Endothelial cell of umbilical vein (primary cell): Measurements from ENCODE around the gene MICAL3. TPM values are rescaled to one million over a fixed set of nuclear protein-coding genes. Genes with fewer than 3 reads are reported as not detected.

Experiments used
- BruUV-seq: library from RNA; stranded (reverse); fragments of 400-500 nt; replicated peaks from 2 replicates; lab custom pipeline; 2021; lab: Mats Ljungman, UMichigan
- CTCF ChIA-PET: fragments of 300-600, 350-600 bp; sonication (Branson Sonifier 250); formaldehyde crosslinking; loops from one replicate; lab custom pipeline; 2021; ENCODE audit warnings: antibody characterized with exemption, inconsistent platforms; lab: Charles Lee
- POLR2A ChIA-PET: fragments of 300-600, 350-600 bp; sonication (Branson Sonifier 250); formaldehyde crosslinking; loops from one replicate; lab custom pipeline; 2021; ENCODE audit warnings: antibody characterized with exemption, inconsistent platforms; lab: Charles Lee
- DNase-seq: peaks from one replicate; pipeline ENCODE4 v3.0.0-alpha.2; 2011; ENCODE audit warnings: low read depth, low spot score
- FAIRE-seq: peaks from 2 replicates; lab custom pipeline; 2011; peaks lifted over from hg19 to GRCh38; lab: Jason Lieb, UNC
- H2AFZ ChIP-seq: 2 replicates; pipeline ENCODE4 v1.6.0; 2012; ENCODE audit warnings: low read depth, low read length, control low read depth, inconsistent platforms
- H3K27ac ChIP-seq: 2 replicates; pipeline ENCODE4 v1.5.1; 2011; ENCODE audit warnings: low read depth, mild to moderate bottlenecking, control low read depth, low read length, moderate library complexity; ENCODE audit not compliant: insufficient read depth
- H3K27me3 ChIP-seq, 2 experiments: 2 replicates each; pipeline versions ENCODE4 v1.6.0 to v1.6.1; 2011; ENCODE audit warnings: low read length in 2 of 2, mixed read lengths in 1 of 2; ENCODE audit not compliant: control insufficient read depth in 2 of 2, insufficient read depth in 2 of 2
- H3K36me3 ChIP-seq, 2 experiments: 2 replicates in 1 of 2; 3 replicates in 1 of 2; pipeline ENCODE4 v1.5.1; 2011; ENCODE audit warnings: low read length in 2 of 2, mild to moderate bottlenecking in 1 of 2, moderate library complexity in 1 of 2; ENCODE audit not compliant: control insufficient read depth in 2 of 2, insufficient read depth in 2 of 2; ENCODE audit errors: extremely low read depth in 1 of 2
- H3K4me1 ChIP-seq: 3 replicates; pipeline ENCODE4 v1.5.1; 2011; ENCODE audit warnings: mild to moderate bottlenecking, low read length; ENCODE audit not compliant: control insufficient read depth, insufficient read depth; ENCODE audit errors: extremely low read depth
- H3K4me2 ChIP-seq: 2 replicates; pipeline ENCODE4 v1.6.1; 2011; ENCODE audit warnings: low read length, control low read depth, mixed read lengths; ENCODE audit not compliant: insufficient read depth
- H3K4me3 ChIP-seq, 3 experiments: fragments of 200-600 bp in 1 of 3; sonication (generic), shearing (Covaris generic) in 1 of 3; replicated peaks in 1 of 3; 2 replicates each; pipeline ENCODE4 v1.5.1; 2011 to 2016; ENCODE audit warnings: control low read depth in 3 of 3, low read length in 3 of 3, mild to moderate bottlenecking in 2 of 3, inconsistent platforms in 1 of 3, low read depth in 1 of 3, moderate library complexity in 1 of 3; ENCODE audit not compliant: insufficient read depth in 1 of 3
- H3K79me2 ChIP-seq: 2 replicates; pipeline ENCODE4 v1.6.0; 2012; ENCODE audit warnings: low read length, inconsistent platforms; ENCODE audit not compliant: control insufficient read depth, insufficient read depth
- H3K9ac ChIP-seq: replicated peaks from 2 replicates; pipeline ENCODE3; 2011; ENCODE audit warnings: low read length, control low read depth; ENCODE audit not compliant: insufficient read depth; ENCODE audit errors: extremely low read depth
- H3K9me1 ChIP-seq: replicated peaks from 3 replicates; pipeline ENCODE4 v1.6.0; 2011; ENCODE audit warnings: mild to moderate bottlenecking, low read length; ENCODE audit not compliant: control insufficient read depth, insufficient read depth; ENCODE audit errors: extremely low read depth
- H3K9me3 ChIP-seq: replicated peaks from 2 replicates; pipeline ENCODE4 v1.5.1; 2012; ENCODE audit warnings: low read length, inconsistent platforms; ENCODE audit not compliant: control insufficient read depth, insufficient read depth
- H4K20me1 ChIP-seq: replicated peaks from 2 replicates; pipeline ENCODE3; 2011; ENCODE audit warnings: mild to moderate bottlenecking, low read length; ENCODE audit not compliant: control insufficient read depth, insufficient read depth; ENCODE audit errors: extremely low read depth
- CTCF ChIP-seq, 2 donors: IDR thresholded peaks; 1 replicate in 1 of 2; 2 replicates in 1 of 2; pipeline ENCODE4 v1.5.1; 2011; ENCODE audit warnings: low read length in 2 of 2, mild to moderate bottlenecking in 2 of 2, moderate library complexity in 2 of 2, control low read depth in 1 of 2, inconsistent platforms in 1 of 2, low read depth in 1 of 2; ENCODE audit not compliant: insufficient read depth in 1 of 2; ENCODE audit errors: extremely low read depth in 1 of 2
- EZH2 ChIP-seq: IDR thresholded peaks from 2 replicates; pipeline ENCODE4 v1.6.1; 2012; ENCODE audit warnings: borderline replicate concordance, low read depth, mild to moderate bottlenecking, moderate library complexity, low read length, inconsistent platforms; ENCODE audit not compliant: severe bottlenecking
- FOS ChIP-seq: IDR thresholded peaks from 2 replicates; pipeline ENCODE4 v1.6.1; 2011; ENCODE audit warnings: mild to moderate bottlenecking, low read length, moderate library complexity, borderline replicate concordance; ENCODE audit not compliant: insufficient read depth
- GATA2 ChIP-seq: IDR thresholded peaks from 2 replicates; pipeline ENCODE4 v1.7.0; 2011; ENCODE audit warnings: low read depth, mild to moderate bottlenecking, moderate library complexity, mixed read lengths, low read length; ENCODE audit not compliant: insufficient read length, insufficient read depth
- JUN ChIP-seq: IDR thresholded peaks from 2 replicates; pipeline ENCODE4 v1.6.1; 2011; ENCODE audit warnings: borderline replicate concordance, low read depth; ENCODE audit not compliant: insufficient read length, insufficient read depth
- MAX ChIP-seq: IDR thresholded peaks from 2 replicates; pipeline ENCODE4 v1.6.1; 2011; ENCODE audit not compliant: insufficient read depth, insufficient read length
- MYC ChIP-seq: IDR thresholded peaks from one replicate; pipeline ENCODE4 v1.6.1; 2011; ENCODE audit warnings: mild to moderate bottlenecking, low read depth, low read length
- POLR2A ChIP-seq: IDR thresholded peaks from 2 replicates; pipeline ENCODE4 v1.6.1; 2012; ENCODE audit warnings: low read depth, mild to moderate bottlenecking, control low read depth, low read length
- POLR2AphosphoS5 ChIP-seq: IDR thresholded peaks from 2 replicates; pipeline ENCODE4 v1.6.1; 2012; ENCODE audit warnings: low read depth, mild to moderate bottlenecking, control low read depth, low read length, moderate library complexity; ENCODE audit not compliant: insufficient read depth
- dilution Hi-C: fragments of 300-500 bp; cut with MboI; formaldehyde crosslinking; loops from one replicate; pipeline ENCODE4 v1.15.0; 2019; ENCODE audit warnings: low sequenced_read_pairs; ENCODE audit not compliant: extremely low pct_ligation_motif_present
- intact Hi-C: fragments of 100-400 bp; cut with micrococcal nuclease; formaldehyde crosslinking; loops from one replicate; pipeline ENCODE4 v1.10.0; 2022
- polyA plus RNA-seq, 4 experiments: library from polyadenylated mRNA; depleted of rRNA in 3 of 4; stranded (reverse) in 3 of 4; unstranded in 1 of 4; fragments of >200 nt; gene quantifications; 2 replicates each; pipeline versions ENCODE4 v1.2.1 to v1.2.3, GENCODE V29; 2011 to 2012; ENCODE audit warnings: missing spikeins in 1 of 4
- total RNA-seq: library from RNA; stranded (reverse); gene quantifications from 2 replicates; pipeline ENCODE4 v1.2.3, GENCODE V29; 2021

MICAL3 gene
- total and polyA plus RNA-seq, 2 donors (not counting 3 experiments of a cell fraction or from before 2014, with no cell fraction given): 14.5 to 63.7 TPM

GRCh38 chr22:17823964-17824363 lies 200.4 kb downstream of the MICAL3 start:
- FAIRE-seq (no peak), DNase-seq (no peak)
- intact Hi-C loops: no loop called here
- Histone ChIP-seq H2AFZ (no peak overlapping the region), H3K79me2 (no peaks in the 10 kb centered on the region), H3K27me3 (no peaks in the 10 kb centered on the region), H3K36me3 (peaks cover 0 to 11% of the 10 kb centered on the region in 2 experiments), H3K9me1 (no peaks in the 10 kb centered on the region), H3K9me3 (no peaks in the 10 kb centered on the region), H3K4me2 (no peak overlapping the region), H4K20me1 (no peaks in the 10 kb centered on the region), H3K4me3 (no peak overlapping the region), H3K9ac (no peak overlapping the region), H3K27ac (no peak overlapping the region), H3K4me1 (no peaks in the 10 kb centered on the region)
- ChIA-PET CTCF (interaction anchor here (2.7 kb wide), 1 partner anchor 252 kb away, joined by 18 read pairs; no protein-coding TSS in a partner anchor), POLR2A (no interaction called here)
- dilution Hi-C loops: no loop called here
- BruUV-seq: no TSS peak
- TF ChIP-seq FOS (no peak), GATA2 (no peak), CTCF (IDR thresholded peaks at IDR 0.05; ENCODE audit: extremely low read depth in 1 of 2, insufficient read depth in 1 of 2, low read depth in 1 of 2, low read length in 2 of 2) (no peak)

- Histone ChIP-seq H3K9me3 (no peaks in the 10 kb centered on the region), H3K27me3 (no peaks in the 10 kb centered on the region), H3K4me3 (no peak overlapping the region), H3K9ac (no peak overlapping the region), H2AFZ (no peak overlapping the region), H3K79me2 (no peaks in the 10 kb centered on the region), H3K36me3 (peaks cover 0 to 9% of the 10 kb centered on the region in 2 experiments), H3K4me2 (no peak overlapping the region), H3K27ac (no peak overlapping the region), H3K4me1 (no peaks in the 10 kb centered on the region), H4K20me1 (no peaks in the 10 kb centered on the region), H3K9me1 (no peaks in the 10 kb centered on the region)
- intact Hi-C loops: no loop called here
- dilution Hi-C loops: no loop called here
- ChIA-PET POLR2A (no interaction called here), CTCF (no interaction called here)
- BruUV-seq: no TSS peak
- TF ChIP-seq EZH2 (no peak), JUN (no peak), MYC (no peak), POLR2A (no peak), FOS (no peak), POLR2AphosphoS5 (no peak), CTCF (IDR thresholded peaks at IDR 0.05; ENCODE audit: extremely low read depth in 1 of 2, insufficient read depth in 1 of 2, low read depth in 1 of 2, low read length in 2 of 2) (no peak), GATA2 (no peak), MAX (no peak)
- DNase-seq (no peak), FAIRE-seq (no peak)
Observed at GRCh38 chr22:17823226-17823625, 201.1 kb downstream of the MICAL3 start.
